HG02884 (cell line): ENCODE results near the gene DHFR2.
"Not testable (repeated sequence)": the region's sequence is repeated elsewhere in the genome, so short reads cannot be mapped to it uniquely, and the experiment has no call there.

Source experiments
- ATAC-seq: cut with Tn5 transposase; IDR thresholded peaks from one replicate; pipeline ENCODE4 v1.9.1; 2021; ENCODE audit warnings: mild to moderate bottlenecking, moderate library complexity; ENCODE audit not compliant: unreplicated experiment

DHFR2 gene

DNA sequence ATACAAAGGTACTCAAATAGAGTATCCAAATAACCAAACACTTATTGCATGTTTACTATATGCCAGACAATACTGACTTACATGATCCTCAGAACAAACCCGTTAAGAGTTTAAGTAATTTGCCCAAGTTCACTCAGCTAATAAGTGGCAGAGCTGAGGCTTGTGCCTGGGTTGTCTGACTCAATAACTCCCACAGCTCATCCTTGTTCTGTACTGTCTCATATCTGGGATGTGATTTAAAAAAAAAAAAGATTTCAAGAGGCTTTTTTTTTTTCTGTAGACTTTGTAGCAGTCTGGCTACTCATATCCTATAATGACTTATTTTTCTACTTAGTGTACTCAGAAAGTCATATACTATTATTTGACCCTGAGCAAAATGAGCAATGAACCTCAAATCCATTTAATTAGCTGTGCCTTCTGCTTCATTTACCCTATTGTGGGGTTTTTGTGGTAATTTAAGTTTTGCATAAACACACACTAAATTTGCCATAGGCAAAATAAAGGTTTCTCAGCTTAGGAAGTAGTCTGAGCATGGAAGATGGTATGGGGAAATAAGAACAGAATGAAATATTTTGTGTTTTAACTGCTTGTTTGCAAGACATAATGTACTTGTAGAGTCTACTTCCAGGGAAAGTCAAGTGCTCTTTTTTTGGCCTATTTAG, 3.2 kb upstream of the DHFR2 start:
- no peak for ATAC-seq

DNA sequence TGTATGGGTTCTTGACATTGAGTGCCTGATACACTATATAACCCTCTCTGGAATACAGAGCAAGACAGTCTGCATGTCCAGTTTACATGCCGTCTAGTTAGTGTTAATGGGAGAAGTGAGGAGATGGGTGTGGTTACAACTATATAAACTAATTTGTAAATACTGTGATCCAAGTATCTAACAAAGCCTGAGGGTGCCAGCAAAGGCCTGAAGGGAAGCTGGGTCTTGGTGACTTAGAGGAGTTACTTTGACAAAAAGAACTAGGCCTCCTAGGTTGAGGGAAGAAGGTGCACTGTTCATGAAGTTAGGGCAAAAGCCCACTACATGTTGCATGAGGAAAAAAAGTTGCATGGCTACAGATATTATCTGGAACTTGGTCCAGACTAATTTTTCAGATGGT, 2.4 kb upstream of the DHFR2 start:
- ATAC-seq: no peak

DNA sequence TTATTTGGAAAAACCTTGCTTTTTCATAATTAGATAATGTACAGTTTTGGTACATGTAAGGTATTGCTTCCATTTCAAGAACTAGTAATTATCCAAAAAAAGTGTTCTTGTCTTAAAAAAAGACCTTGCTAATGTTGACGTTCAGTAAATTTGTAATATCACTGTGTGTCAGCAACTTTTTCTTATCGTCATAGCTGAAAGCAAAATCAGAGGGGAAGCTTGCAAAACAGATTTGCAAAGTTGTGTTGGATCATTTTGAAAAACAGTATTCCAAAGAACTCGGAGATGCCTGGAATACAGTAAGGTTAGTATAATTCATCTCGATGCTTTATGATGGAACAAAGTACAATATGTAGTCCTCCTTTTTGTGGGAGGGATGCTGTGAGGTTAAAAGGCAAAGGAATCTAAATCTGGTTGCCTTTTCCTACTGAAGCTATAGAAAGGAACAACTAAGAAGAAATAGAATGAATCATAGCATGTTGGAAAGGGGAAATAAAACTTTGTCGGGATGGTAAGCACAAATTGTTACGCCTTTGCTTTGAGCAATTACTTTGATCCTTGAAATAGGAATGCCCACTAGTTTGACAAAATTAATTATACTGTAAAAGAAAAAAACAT, 1.6 kb upstream of the DHFR2 start:
- ATAC-seq: no peak

DNA sequence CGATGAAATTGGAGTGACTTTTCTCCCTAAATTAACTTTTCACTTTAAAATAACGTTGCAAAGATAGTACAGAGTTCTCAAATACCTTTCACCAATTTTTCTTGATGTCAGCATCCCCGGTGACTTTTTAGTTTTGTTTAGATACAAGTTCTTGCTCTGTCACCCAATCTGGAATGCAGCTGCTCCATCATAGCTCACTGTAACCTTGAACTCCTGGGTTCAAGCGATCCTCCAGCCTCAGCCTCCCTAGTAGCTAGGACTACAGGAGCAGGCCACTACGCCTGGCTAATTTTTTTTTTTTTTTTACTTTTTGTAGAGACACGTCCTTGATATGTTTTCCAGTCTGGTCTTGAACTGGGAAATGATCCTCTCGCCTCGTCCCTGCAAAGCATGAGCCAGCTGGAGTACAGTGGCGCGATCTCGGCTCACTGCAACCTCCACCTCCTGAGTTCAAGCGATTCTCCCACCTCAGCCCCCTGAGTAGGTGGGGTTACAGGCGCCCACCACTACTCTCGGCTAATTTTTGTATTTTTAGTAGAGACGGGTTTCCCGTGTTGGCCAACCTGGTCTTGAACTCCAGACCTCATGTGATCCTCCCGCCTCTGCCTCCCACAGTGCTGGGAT, 892 bp upstream of the DHFR2 start:
- ATAC-seq: no peak

DNA sequence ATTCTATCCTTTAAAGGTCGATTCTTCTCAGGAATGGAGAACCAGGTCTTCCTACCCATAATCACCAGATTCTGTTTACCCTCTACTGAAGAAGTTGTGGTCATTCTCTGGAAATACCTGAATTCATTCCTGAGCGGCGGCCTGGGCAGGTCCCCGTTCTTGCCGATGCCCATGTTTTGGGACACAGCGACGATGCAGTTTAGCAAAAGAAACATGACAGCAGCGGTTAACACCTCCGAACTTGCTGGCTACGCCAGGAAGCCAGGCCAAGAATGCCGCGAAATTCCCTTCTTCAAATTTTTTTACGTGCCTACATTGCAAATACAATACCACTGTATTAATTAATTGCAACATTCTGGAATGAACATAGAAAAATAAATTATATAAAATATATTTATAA, 1.4 kb downstream of the DHFR2 start:
- no peak for ATAC-seq

DNA sequence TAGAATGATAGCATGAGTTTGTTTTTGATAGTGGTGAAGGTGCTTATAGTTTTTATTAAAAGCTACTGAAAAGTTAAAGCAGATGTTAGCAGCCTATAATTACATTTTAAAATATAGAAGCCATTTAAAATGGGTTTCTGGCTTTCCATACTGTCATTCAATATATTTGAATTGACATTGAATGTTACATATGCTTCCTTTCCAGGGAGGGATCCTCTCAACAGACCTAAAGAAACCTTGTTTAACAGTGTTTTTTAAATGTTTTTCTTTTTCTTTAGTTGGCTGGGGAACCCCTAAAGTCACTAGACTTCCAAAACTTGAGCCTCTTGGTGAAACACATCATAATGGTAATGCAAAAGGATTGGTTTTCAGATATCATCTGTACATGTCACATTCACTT, 12.2 kb downstream of the DHFR2 start:
- no peak for ATAC-seq

DNA sequence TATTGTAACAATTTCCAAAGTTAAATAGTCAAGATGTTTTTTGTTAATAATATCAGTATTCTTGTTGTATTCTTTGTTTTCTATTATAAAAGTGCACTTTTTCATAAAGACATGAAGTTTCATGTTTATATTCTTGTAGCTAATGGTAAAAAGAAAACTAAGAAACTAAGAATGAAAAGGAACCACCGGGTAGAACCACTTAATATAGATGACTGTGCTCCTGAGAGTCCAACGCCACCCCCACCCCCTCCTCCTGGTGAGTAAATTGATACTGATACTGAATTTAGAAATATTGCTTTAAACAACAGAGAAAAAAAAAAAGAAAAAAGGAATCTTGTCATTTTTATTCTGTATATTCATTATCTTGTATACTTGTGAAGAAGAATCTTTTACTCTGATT, 13.4 kb downstream of the DHFR2 start:
- ATAC-seq: no peak

DNA sequence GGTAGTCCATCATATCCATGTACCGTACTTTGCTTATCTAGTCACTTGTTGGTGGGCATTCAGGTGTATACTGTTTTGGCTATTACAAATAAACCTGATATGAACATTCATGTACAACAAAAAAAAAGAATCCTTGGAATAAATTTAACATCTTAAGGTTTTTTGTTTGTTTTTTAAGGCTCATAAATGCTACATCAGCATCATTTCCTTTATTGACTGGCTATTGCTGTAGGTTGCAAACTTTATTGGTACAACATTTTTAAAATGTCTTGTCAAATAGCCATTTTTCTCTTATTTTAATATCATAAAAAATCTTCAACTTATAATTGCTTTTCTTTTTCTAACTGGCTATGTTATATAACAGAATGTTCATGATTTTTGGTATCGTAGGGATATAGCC, 16.2 kb downstream of the DHFR2 start:
- ATAC-seq: no peak

DNA sequence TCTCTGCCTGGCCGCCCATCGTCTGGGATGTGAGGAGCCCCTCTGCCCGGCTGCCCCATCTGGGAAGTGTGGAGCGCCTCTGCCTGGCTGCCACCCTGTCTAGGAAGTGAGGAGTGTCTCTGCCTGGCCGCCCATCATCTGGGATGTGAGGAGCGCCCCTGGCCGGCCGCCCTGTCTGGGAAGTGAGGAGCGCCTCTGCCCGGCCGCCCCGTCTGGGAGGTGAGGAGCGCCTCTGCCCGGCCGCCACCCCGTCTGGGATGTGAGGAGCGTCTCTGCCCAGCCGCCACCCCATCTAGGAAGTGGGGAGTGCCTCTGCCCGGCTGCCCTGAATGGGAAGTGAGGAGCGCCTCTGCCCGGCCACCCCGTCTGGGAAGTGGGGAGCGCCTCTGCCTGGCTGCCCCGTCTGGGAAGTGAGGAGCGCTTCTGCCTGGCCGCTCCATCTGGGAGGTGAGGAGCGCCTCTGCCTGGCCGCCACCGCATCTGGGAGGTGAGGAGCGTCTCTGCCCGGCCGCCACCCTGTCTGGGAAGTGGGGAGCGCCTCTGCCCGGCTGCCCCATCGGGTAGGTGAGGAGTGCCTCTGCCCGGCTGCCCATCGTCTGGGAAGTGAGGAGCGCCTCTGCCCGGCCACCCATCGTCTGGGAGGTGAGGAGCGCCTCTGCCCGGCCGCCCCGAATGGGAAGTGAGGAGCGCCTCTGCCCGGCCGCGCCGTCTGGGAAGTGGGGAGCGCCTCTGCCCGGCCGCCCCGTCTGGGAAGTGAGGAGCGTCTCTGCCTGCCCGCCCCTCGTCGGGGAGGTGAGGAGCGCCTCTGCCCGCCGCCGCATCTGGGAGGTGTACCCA, 18.4 kb downstream of the DHFR2 start:
- ATAC-seq: not testable (repeated sequence)

DNA sequence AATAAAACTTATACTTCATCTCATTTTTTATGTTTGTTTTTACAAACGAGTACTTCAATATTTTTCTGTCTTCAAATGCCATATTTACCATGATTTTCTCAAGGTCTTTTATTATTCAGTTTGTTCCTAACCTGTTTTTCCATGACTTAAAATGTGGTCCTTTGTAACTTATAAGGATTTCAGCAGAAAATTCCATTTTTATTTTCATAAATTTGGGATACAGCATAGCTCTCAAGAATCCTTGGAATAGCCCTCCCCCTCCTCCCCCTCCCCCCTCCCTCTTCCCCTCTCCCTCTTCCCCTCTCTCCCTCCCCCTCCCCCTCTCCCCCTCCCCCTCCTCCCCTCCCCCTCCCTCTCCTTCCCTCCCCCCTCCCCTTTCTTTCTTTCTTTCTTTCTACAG, 19.4 kb downstream of the DHFR2 start:
- no peak for ATAC-seq

DNA sequence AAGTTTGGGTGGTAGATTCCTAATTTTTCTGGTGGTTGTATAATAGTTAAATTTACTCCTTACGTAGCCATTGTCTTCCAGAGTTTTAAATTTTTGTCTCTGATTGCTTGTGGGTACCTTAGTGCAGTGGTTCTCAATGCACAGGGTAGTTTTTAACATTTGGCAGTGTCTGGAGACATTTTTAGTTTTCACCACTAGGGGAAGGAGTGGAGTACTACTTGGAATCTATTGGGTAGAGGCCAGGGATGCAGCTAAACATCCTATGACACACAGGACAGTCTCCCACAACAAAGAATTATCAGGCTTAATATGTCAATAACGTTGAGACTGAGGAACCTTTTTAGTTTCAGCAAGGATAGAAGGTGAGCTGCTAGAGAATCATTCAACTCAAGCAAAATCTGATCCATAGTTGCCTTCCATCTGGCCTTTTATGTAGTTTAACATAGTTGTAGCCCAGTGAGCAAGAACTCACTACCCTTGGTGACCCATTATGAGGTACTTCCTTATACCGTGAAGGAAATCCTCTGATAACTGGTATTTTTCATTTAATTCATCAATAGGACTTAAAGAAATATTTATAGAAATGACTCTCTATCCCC, 25.7 kb downstream of the DHFR2 start:
- ATAC-seq: peak; percentile 87

DNA sequence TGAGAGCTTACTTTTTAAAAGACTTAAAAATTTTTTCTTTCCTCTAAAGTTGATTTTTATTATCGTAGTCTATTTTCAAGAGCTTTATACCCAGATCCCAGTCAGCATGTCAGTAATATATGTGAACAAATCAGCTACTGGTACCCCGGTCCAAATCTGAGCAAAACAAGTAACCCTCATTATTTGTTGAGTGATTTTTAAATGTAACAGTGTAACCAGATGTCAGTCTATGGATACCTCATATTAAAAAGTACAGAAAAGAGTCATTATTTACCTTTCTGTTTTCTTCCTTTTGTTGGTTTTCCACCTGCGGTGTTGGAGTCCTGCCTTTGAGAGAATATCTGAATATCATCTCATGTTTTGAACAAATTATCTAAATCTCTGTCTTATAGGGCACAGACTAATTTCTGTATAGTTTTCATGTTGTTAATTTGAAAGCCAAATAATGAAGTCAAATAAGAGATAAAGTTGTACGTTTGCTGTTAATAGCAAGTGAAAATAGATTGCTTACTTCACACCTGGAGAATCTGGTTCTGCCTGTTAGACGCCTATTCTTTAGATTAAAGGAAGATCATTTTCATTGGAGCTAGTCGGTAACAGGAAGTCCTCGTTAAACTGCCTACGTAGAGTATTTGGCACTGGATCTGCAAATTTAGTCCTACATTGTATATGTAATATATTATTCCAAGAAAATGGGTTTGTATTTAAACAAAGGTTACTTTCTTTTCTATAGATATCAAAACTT, 34.5 kb downstream of the DHFR2 start, which contains the start of gene STX19:
Gene STX19 (minus strand): TSS at position 505 of the 745 bp plus-strand sequence. CDS start 13,328 bp downstream, outside the sequence.
- no peak for ATAC-seq

DNA sequence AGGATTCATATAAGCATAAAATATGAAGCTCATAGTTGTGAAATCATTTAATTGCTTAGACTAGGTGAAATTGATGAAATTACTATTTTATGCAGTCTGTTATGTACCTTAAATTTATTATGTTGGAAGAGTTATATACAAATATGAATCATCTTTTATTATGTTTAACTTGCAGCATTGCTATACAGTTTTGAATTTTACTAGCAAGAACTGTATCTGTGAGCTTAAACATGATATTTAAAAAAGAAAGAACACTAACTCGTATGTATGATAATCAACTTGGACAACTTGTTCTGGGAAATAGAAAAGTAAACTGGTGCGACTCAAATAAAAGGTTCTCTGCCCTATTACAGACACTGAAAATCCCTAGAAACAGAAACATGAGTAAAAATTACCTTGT, 36.1 kb downstream of the DHFR2 start:
- ATAC-seq: no peak

DNA sequence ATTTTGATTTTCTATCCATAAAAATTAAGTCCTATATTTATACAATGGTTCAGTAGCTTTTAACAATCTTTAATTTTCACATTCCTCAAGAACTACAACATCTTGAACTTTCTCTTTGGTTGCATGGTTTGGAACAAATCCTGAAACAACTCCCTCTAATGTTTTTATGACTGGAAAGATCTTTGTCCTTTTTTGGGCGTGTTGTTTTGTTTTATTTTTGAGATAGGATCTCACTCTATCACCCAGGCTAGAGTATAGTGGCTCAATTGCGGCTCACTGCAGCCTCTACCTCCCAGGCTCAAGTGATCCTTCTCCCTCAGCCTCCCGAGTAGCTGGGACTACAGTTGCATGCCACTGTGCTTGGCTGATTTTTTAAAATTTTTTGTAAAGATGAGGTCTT, 38.3 kb downstream of the DHFR2 start:
- ATAC-seq: no peak

DNA sequence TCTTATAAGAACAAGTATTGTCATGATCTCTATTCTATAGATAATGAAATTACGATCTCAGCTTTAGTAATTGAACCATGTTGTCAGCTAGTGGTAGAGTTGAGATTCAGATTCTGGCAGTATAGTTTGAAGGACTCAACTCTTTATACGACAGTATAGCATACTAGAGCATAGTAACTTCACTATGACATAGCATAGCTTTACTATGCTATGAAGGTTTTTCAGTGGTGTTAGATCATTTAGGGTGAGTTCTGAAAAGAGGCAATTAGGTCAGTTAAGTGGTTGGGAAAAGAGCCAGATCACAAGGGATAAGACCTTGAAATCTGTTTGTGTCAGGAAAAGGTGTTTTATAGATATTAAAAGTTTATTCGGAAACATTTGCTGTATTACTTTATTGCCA, 42.4 kb downstream of the DHFR2 start:
- no peak for ATAC-seq

DNA sequence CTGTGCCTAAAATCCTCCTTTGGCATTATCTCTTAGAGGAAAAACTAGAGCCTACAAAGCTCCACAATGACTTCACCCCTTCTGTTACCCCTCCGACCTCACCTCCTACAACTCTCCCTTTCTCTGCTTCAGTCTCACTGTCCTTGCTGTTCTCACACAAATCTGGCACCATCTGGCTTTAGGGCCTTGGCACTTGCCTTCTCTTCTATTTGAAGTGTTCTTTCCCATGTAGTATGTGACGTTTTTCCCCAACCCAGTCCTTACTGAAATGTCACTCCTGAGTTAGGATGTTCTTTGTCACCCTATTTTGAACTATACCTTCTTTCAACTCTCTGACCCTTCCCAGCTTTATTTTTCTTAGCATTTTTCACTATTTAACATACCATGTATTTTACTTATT, 43.1 kb downstream of the DHFR2 start:
- no peak for ATAC-seq

DNA sequence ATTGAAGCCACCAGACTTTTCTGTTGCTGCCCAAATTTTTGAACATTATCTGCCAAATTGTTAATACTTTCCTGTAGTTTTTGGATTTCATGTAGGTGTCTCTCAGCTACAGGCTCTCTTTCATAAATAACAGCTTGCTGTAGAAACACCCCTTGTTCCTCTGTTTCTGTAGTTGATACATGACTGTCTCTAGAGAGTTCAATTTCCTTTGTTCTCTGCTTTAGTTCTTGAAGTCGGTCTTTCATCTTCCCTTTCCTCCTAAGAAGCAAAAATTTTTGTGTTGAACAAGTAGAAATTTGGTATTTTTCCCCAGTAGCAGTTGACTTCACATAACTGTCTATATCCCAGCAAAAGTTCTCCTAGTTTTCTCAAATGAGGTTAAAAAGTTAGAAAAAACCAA, 47.7 kb downstream of the DHFR2 start:
- ATAC-seq: no peak

DNA sequence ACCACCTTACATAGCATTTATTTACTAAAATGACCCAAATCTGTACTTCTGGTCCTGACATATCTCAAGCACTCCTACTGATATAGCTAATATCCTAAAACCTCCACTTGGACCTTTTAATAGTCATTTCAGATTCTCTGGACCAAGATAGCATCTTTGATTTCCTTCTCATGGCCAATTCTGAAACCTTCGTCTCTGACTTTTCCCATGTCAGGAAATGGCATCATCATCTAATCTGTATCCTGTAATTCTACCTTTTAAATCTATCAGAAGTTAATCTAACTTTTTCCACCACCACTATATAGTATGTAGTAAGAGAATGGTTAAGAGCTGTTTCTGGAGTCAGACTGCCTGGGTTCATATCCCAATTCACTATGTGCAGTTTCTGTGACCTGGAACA, 50.5 kb downstream of the DHFR2 start:
- ATAC-seq: no peak

DNA sequence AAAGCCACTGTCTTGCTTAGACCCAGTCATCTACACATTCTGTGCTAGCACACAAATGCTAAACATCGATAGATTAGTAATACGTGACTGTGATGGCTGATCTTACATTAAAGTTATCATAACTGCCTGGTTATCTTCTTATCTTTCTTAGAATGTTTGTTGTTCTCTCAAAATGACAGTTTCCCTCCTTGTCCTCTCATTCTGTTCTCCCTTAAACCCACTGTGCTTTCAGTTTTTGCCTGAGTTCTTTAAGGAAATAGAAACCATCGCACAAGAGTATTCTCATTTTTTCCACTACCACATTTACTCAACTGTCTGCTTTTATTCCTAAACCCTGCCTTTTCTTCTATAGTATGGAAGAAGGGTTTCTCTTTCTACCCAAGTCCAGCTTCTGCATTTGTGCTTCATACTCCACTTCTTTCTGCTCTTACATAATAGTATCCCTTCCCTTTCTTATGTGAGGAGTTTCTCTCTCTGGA, 51.4 kb downstream of the DHFR2 start:
- ATAC-seq: no peak

DNA sequence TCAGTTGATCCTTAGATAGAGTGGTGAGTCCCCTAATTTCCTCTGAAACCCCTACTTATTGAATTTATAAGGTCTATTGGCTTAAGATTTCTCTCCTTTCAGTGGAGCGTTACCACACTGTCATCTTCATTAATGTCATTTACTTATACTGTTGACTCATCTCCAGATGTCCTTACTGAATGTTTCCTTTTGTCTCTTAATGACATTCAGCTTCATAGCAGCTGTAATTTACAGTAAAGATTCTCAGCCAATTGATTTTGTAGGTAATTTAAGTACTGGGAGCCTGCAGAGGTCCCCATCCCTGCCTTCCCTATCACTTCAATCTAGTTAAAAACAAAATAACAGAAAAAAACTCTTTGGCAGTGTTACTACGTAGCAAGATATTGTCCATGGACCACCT, 53.1 kb downstream of the DHFR2 start:
- ATAC-seq: no peak
